HepG2 (cell line): ENCODE data around the gene TMEM44. TPM values are rescaled to one million over a fixed set of nuclear protein-coding genes. Genes with fewer than 3 reads are reported as not detected.

Experiments
- ATAC-seq: fragments of 200-7000 bp; cut with Tn5 transposase; 3 replicates; pipeline ENCODE4 v1.9.1; 2020; ENCODE audit warnings: mild to moderate bottlenecking, moderate library complexity
- BruUV-seq: library from RNA; stranded (reverse); fragments of 400-500 nt; replicated peaks from 2 replicates; lab custom pipeline; 2021; lab: Mats Ljungman, UMichigan
- CTCF ChIA-PET: fragments of 300-600 bp; formaldehyde crosslinking; extraction: SDS; loops from one replicate; lab custom pipeline; 2021; ENCODE audit warnings: low total read pairs, inconsistent platforms, low intra/inter-chr PET ratio; lab: Yijun Ruan, JAX
- POLR2A ChIA-PET: fragments of 350-600 bp; sonication (Branson Sonifier 250); formaldehyde crosslinking; loops from one replicate; lab custom pipeline; 2020; ENCODE audit warnings: antibody characterized with exemption, inconsistent platforms; lab: Yijun Ruan, JAX
- DNase-seq: peaks from one replicate; pipeline ENCODE4 v3.0.0-alpha.2; 2015; ENCODE audit warnings: low spot score
- FAIRE-seq: peaks from 3 replicates; lab custom pipeline; 2011; peaks lifted over from hg19 to GRCh38; lab: Jason Lieb, UNC
- H2AFZ ChIP-seq: one replicate; pipeline ENCODE4 v1.6.1; 2011; ENCODE audit warnings: low read length, inconsistent platforms
- H3K27ac ChIP-seq: fragments of 300-600 bp; 3 replicates; pipeline ENCODE4 v1.8.0; 2011; ENCODE audit warnings: mixed run types, mild to moderate bottlenecking, mixed read lengths, low read length, inconsistent platforms; ENCODE audit not compliant: insufficient read depth; ENCODE audit errors: extremely low read length
- H3K27me3 ChIP-seq, 2 experiments: fragments of 200-600 bp in 1 of 2; 2 replicates in 1 of 2; 3 replicates in 1 of 2; pipeline versions ENCODE4 v1.6.0 to v1.8.0; 2011; ENCODE audit warnings: low read length in 2 of 2, mild to moderate bottlenecking in 2 of 2, moderate library complexity in 2 of 2, inconsistent platforms in 1 of 2; ENCODE audit not compliant: insufficient read depth in 2 of 2, control insufficient read depth in 1 of 2
- H3K36me3 ChIP-seq, 2 experiments: fragments of 200-600 bp in 1 of 2; replicated peaks in 1 of 2; 2 replicates in 1 of 2; 3 replicates in 1 of 2; pipeline versions ENCODE4 v1.5.1 to v1.8.0; 2011; ENCODE audit warnings: low read length in 2 of 2, inconsistent platforms in 1 of 2; ENCODE audit not compliant: insufficient read depth in 2 of 2, control insufficient read depth in 1 of 2
- H3K4me1 ChIP-seq: 2 replicates; pipeline ENCODE4 v1.5.1; 2012; ENCODE audit warnings: low read length, inconsistent platforms; ENCODE audit not compliant: insufficient read depth
- H3K4me2 ChIP-seq: 2 replicates; pipeline ENCODE4 v1.6.0; 2011; ENCODE audit warnings: low read depth, low read length, inconsistent platforms
- H3K4me3 ChIP-seq, 3 experiments: fragments of 200-600 bp in 1 of 3; sonication (generic), shearing (Covaris generic) in 1 of 3; replicated peaks in 1 of 3; 2 replicates each; pipeline ENCODE4 v1.5.1; 2011 to 2016; ENCODE audit warnings: low read length in 3 of 3, inconsistent platforms in 2 of 3, low read depth in 2 of 3, mild to moderate bottlenecking in 2 of 3, control low read depth in 1 of 3, mixed read lengths in 1 of 3; ENCODE audit not compliant: insufficient read depth in 1 of 3
- H3K79me2 ChIP-seq: one replicate; pipeline ENCODE4 v1.6.1; 2011; ENCODE audit warnings: low read length, inconsistent platforms; ENCODE audit not compliant: insufficient read depth
- H3K9ac ChIP-seq: 2 replicates; pipeline ENCODE4 v1.6.0; 2011; ENCODE audit warnings: mild to moderate bottlenecking, low read depth, low read length, inconsistent platforms; ENCODE audit not compliant: insufficient read depth
- H3K9me3 ChIP-seq: 2 replicates; pipeline ENCODE4 v1.5.1; 2012; ENCODE audit warnings: mild to moderate bottlenecking, low read length
- H4K20me1 ChIP-seq: 2 replicates; pipeline ENCODE4 v1.6.0; 2011; ENCODE audit warnings: inconsistent platforms, mild to moderate bottlenecking, low read length, moderate library complexity; ENCODE audit not compliant: insufficient read depth
- AKNA ChIP-seq: sonication (generic); formaldehyde crosslinking; IDR thresholded peaks from 2 replicates; pipeline ENCODE4 v1.4.0; 2020; ENCODE audit warnings: missing genetic modification reagents, borderline replicate concordance
- ARID4A ChIP-seq: sonication (generic); formaldehyde crosslinking; IDR thresholded peaks from 2 replicates; pipeline ENCODE4 v1.5.0; 2020; ENCODE audit warnings: mild to moderate bottlenecking, missing genetic modification reagents, borderline replicate concordance
- ARNTL ChIP-seq: sonication (generic); formaldehyde crosslinking; IDR thresholded peaks from 2 replicates; pipeline ENCODE4 v1.4.0; 2020; ENCODE audit warnings: mild to moderate bottlenecking, missing genetic modification reagents
- BHLHE40 ChIP-seq: IDR thresholded peaks from 2 replicates; pipeline ENCODE4 v1.6.1; 2011; ENCODE audit warnings: low read length, improper control_type of control experiment
- CEBPG ChIP-seq: IDR thresholded peaks from 2 replicates; pipeline ENCODE4 v1.6.1; 2016
- HIC2 ChIP-seq: sonication (generic); formaldehyde crosslinking; IDR thresholded peaks from 2 replicates; pipeline ENCODE4 v1.9.0; 2022; ENCODE audit warnings: low read depth, missing genetic modification reagents
- MIXL1 ChIP-seq: IDR thresholded peaks from 2 replicates; pipeline ENCODE4 v1.6.1; 2016
- SNAI1 ChIP-seq: sonication (generic); formaldehyde crosslinking; IDR thresholded peaks from 2 replicates; pipeline ENCODE4 v1.5.0; 2020; ENCODE audit warnings: mild to moderate bottlenecking, missing genetic modification reagents, borderline replicate concordance
- SUZ12 ChIP-seq: fragments of 150-350 bp; IDR thresholded peaks from 2 replicates; pipeline ENCODE4 v1.6.1; 2014; ENCODE audit warnings: low read depth, low read length
- ZBTB25 ChIP-seq: IDR thresholded peaks from 2 replicates; pipeline ENCODE4 v1.6.1; 2018; ENCODE audit warnings: missing genetic modification reagents
- ZNF431 ChIP-seq: sonication (generic); formaldehyde crosslinking; IDR thresholded peaks from 2 replicates; pipeline ENCODE4 v1.9.0; 2022; ENCODE audit warnings: missing genetic modification reagents, low read depth, mild to moderate bottlenecking, borderline replicate concordance
- ZNF577 ChIP-seq: sonication (generic); formaldehyde crosslinking; IDR thresholded peaks from 2 replicates; pipeline ENCODE4 v1.4.0; 2020; ENCODE audit warnings: mild to moderate bottlenecking, low read depth, missing genetic modification reagents, borderline replicate concordance
- ZNF713 ChIP-seq: sonication (generic); formaldehyde crosslinking; IDR thresholded peaks from 2 replicates; pipeline ENCODE4 v1.4.0; 2020; ENCODE audit warnings: mild to moderate bottlenecking, missing genetic modification reagents
- ZNF792 ChIP-seq: IDR thresholded peaks from 2 replicates; pipeline ENCODE4 v1.6.1; 2016
- WGBS: methylation state at CpG from one replicate; pipeline ENCODE4 v1.1.6; 2017; ENCODE audit warnings: low lambda C conversion rate; 5-methylcytosine and 5-hydroxymethylcytosine counted together
- in situ Hi-C: cut with HindIII; loops from 2 replicates; pipeline ENCODE4 v1.10.0; 2017; ENCODE audit warnings: low pct_unique_long_range_greater_than_20kb; ENCODE audit not compliant: extremely low pct_ligation_motif_present
- intact Hi-C: fragments of 100-400 bp; cut with micrococcal nuclease; formaldehyde crosslinking; loops from one replicate; pipeline ENCODE4 v1.10.0; 2022; ENCODE audit not compliant: unreplicated experiment
- polyA plus RNA-seq, 8 experiments: library from polyadenylated mRNA; depleted of rRNA in 3 of 8; stranded (reverse) in 7 of 8; unstranded in 1 of 8; fragments of >200 nt; fragmentation: Illumina TruSeq in 4 of 8; extraction: Trizol in 4 of 8; gene quantifications; 2 replicates each; pipeline versions ENCODE4 v1.2.1 to v1.2.3, GENCODE V29; 2011 to 2016; ENCODE audit warnings: low read depth in 4 of 8, missing spikeins in 1 of 8, mixed read lengths in 1 of 8; ENCODE audit not compliant: insufficient read depth in 1 of 8
- total RNA-seq, 5 experiments: library from RNA; depleted of rRNA; stranded (reverse); fragments of >200 nt; fragmentation: Illumina TruSeq; extraction: Trizol; gene quantifications; 2 replicates each; pipeline ENCODE4 v1.2.3, GENCODE V29; 2016; ENCODE audit warnings: low read depth in 1 of 5

TMEM44 gene
- total and polyA plus RNA-seq, 2 of the 13 experiments (the other 11 are each of a cell fraction or from before 2014, with no cell fraction given), result 7.3 to 13.8 TPM

- Histone ChIP-seq H3K27me3 (no peaks in the 10 kb centered on the region), H3K9me3 (no peaks in the 10 kb centered on the region; the same call in 1 of the 2 replicates), H4K20me1 (no peaks in the 10 kb centered on the region), H3K9ac (no peak overlapping the region), H3K79me2 (no peaks in the 10 kb centered on the region), H3K36me3 (peaks cover 2 to 12% of the 10 kb centered on the region in 2 experiments; a peak in 3 of 5 replicates), H2AFZ (no peak overlapping the region), H3K4me2 (no peak overlapping the region), H3K4me3 (no peak overlapping the region), H3K27ac (no peak overlapping the region), H3K4me1 (peaks cover 7% of the 10 kb centered on the region)
- in situ Hi-C loops, result no loop called here
- CTCF ChIA-PET, result no interaction called here
- DNase-seq (no peak), ATAC-seq (no peak), FAIRE-seq (no peak)
- WGBS, result 100% methylated on average over 3 of the region's 4 CpGs
- POLR2A ChIA-PET, result interaction anchor here (1.0 kb wide), 1 partner anchor 11 kb away, joined by 3 read pairs; no protein-coding TSS in a partner anchor
- intact Hi-C loops, result no loop called here
- no TSS peak for BruUV-seq
- TF ChIP-seq MIXL1 (CRISPR knock-in tag) (no peak), CEBPG (CRISPR knock-in tag) (no peak), SUZ12 (no peak), ARID4A (CRISPR knock-in tag) (no peak), ARNTL (CRISPR knock-in tag) (no peak), ZNF713 (CRISPR knock-in tag) (no peak), ZNF431 (CRISPR knock-in tag) (no peak), HIC2 (no peak), SNAI1 (CRISPR knock-in tag) (no peak), BHLHE40 (no peak), ZBTB25 (no peak), AKNA (CRISPR knock-in tag) (no peak), ZNF577 (CRISPR knock-in tag) (no peak), ZNF792 (CRISPR knock-in tag) (no peak)
These were observed 1.5 kb downstream of the TMEM44 start for GRCh38 chr3:194631696-194632095.
